Measurements from ENCODE around the gene TCHHL1. TPM values are rescaled to one million over a fixed set of nuclear protein-coding genes. Genes with fewer than 3 reads are reported as not detected.

TCHHL1 gene
- total and polyA plus RNA-seq, 2 of the 13 experiments (the other 11 are each of a cell fraction or from before 2014, with no cell fraction given), result not detected

GRCh38 chr1:152042030-152042429, 46.8 kb downstream of the TCHHL1 start:
- Histone ChIP-seq H3K4me3 (replicated peaks in 1 of 3; ENCODE audit: insufficient read depth in 1 of 3, low read depth in 2 of 3, low read length in 3 of 3) (no peak overlapping the region), H3K27me3 (ENCODE audit: control insufficient read depth in 1 of 2, insufficient read depth in 2 of 2, low read length in 2 of 2) (peaks cover 0 to 32% of the 10 kb centered on the region in 2 experiments; a peak in 1 of 5 replicates), H2AFZ (ENCODE audit: low read length) (no peak overlapping the region), H3K27ac (ENCODE audit: extremely low read length, insufficient read depth, low read length) (no peak overlapping the region), H3K4me1 (ENCODE audit: insufficient read depth, low read length) (peaks cover 6% of the 10 kb centered on the region), H3K79me2 (ENCODE audit: insufficient read depth, low read length) (no peaks in the 10 kb centered on the region), H3K4me2 (ENCODE audit: low read depth, low read length) (no peak overlapping the region), H4K20me1 (ENCODE audit: insufficient read depth, low read length) (no peaks in the 10 kb centered on the region), H3K9me3 (ENCODE audit: low read length) (no peaks in the 10 kb centered on the region), H3K9ac (ENCODE audit: insufficient read depth, low read depth, low read length) (no peak overlapping the region), H3K36me3 (replicated peaks in 1 of 2; ENCODE audit: control insufficient read depth in 1 of 2, insufficient read depth in 2 of 2, low read length in 2 of 2) (no peaks in the 10 kb centered on the region)
- ChIA-PET POLR2A (no interaction called here), CTCF (ENCODE audit: low intra/inter-chr PET ratio, low total read pairs) (no interaction called here)
- TF ChIP-seq ZNF576 (CRISPR knock-in tag; IDR thresholded peaks at IDR 0.05) (no peak), GFI1 (CRISPR knock-in tag; IDR thresholded peaks at IDR 0.05; ENCODE audit: borderline replicate concordance) (no peak), ZNF503 (CRISPR knock-in tag; IDR thresholded peaks at IDR 0.05) (no peak), ZNF230 (CRISPR knock-in tag; IDR thresholded peaks at IDR 0.05) (no peak), ZBTB20 (CRISPR knock-in tag; IDR thresholded peaks at IDR 0.05; ENCODE audit: borderline replicate concordance, low read depth) (no peak), ZNF879 (CRISPR knock-in tag; IDR thresholded peaks at IDR 0.05) (no peak), TEF (CRISPR knock-in tag; IDR thresholded peaks at IDR 0.05) (no peak), PCBP1 (IDR thresholded peaks at IDR 0.05; ENCODE audit: borderline replicate concordance, low read depth, low read length) (no peak)
- FAIRE-seq (no peak), ATAC-seq (no peak), DNase-seq (ENCODE audit: low spot score) (no peak)
- in situ Hi-C loops (cut with HindIII; ENCODE audit: extremely low pct_ligation_motif_present, low pct_unique_long_range_greater_than_20kb), result no loop called here
- no TSS peak for BruUV-seq (replicated peaks)
- WGBS (ENCODE audit: low lambda C conversion rate), result 3% methylated on average over 1 of the region's 1 CpG
- intact Hi-C loops (cut with micrococcal nuclease; ENCODE audit: unreplicated experiment), result no loop called here

Data from HepG2 (cell line).